BJ (cell line): Measurements from ENCODE around the gene CFDP1. TPM values are rescaled to one million over a fixed set of nuclear protein-coding genes. Genes with fewer than 3 reads are reported as not detected.

Source experiments
- CTCF ChIA-PET: fragments of 350-600 bp; formaldehyde crosslinking; extraction: SDS; loops from one replicate; lab custom pipeline; 2021; ENCODE audit warnings: antibody characterized with exemption, inconsistent platforms; lab: Yijun Ruan, JAX
- POLR2A ChIA-PET: fragments of 300-600 bp; sonication (Branson Sonifier 250); formaldehyde crosslinking; extraction: SDS; loops from one replicate; lab custom pipeline; 2021; ENCODE audit warnings: antibody characterized with exemption; lab: Charles Lee
- DNase-seq: peaks from one replicate; pipeline ENCODE4 v3.0.0-alpha.2; 2011; ENCODE audit warnings: low read depth
- H3K27me3 ChIP-seq: 2 replicates; pipeline ENCODE4 v1.6.0; 2011; ENCODE audit warnings: low read length; ENCODE audit not compliant: control insufficient read depth, insufficient read depth
- H3K36me3 ChIP-seq: 2 replicates; pipeline ENCODE4 v1.5.1; 2011; ENCODE audit warnings: low read length; ENCODE audit not compliant: control insufficient read depth, insufficient read depth
- H3K4me3 ChIP-seq: 2 replicates; pipeline ENCODE4 v1.5.1; 2011; ENCODE audit warnings: low read depth, mild to moderate bottlenecking, control low read depth, low read length
- polyA plus RNA-seq: library from polyadenylated mRNA; depleted of rRNA; stranded (reverse); fragments of >200 nt; gene quantifications from 2 replicates; pipeline ENCODE4 v1.2.3, GENCODE V29; 2011
- TF ChIP-seq, protein P1 (sequence below): IDR thresholded peaks from 2 replicates; pipeline ENCODE4 v1.5.1; 2011; ENCODE audit warnings: low read depth, mild to moderate bottlenecking, control low read depth, inconsistent platforms, low read length, moderate library complexity; ENCODE audit not compliant: insufficient read depth

CFDP1 gene
- polyA plus RNA-seq, 1 experiment: 10.9 TPM

DNA sequence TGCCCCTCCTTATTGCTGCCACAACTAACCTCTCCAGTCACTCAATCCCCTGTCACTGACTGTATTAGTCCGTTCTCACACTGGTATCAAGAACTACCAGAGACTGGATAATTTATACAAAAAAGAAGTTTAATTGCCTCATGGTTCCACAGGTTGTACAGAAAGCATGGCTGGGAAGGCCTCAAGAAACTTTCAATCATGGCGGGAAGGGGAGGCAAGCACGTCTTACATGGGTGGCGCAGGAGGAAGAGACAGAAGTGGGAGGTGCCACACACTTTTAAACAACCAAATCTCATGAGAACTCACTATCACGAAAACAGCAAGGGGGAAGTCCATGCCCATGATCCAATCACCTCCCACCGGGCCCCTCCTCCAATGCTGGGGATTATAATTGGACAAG lies 95.9 kb downstream of the CFDP1 start:
- CTCF ChIA-PET: no interaction called here
- H3K27me3 ChIP-seq: no peaks in the 10 kb centered on the region
- POLR2A ChIA-PET: no interaction called here
- TF ChIP-seq, protein P1, sequence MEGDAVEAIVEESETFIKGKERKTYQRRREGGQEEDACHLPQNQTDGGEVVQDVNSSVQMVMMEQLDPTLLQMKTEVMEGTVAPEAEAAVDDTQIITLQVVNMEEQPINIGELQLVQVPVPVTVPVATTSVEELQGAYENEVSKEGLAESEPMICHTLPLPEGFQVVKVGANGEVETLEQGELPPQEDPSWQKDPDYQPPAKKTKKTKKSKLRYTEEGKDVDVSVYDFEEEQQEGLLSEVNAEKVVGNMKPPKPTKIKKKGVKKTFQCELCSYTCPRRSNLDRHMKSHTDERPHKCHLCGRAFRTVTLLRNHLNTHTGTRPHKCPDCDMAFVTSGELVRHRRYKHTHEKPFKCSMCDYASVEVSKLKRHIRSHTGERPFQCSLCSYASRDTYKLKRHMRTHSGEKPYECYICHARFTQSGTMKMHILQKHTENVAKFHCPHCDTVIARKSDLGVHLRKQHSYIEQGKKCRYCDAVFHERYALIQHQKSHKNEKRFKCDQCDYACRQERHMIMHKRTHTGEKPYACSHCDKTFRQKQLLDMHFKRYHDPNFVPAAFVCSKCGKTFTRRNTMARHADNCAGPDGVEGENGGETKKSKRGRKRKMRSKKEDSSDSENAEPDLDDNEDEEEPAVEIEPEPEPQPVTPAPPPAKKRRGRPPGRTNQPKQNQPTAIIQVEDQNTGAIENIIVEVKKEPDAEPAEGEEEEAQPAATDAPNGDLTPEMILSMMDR: no peak
- H3K36me3 ChIP-seq: no peaks in the 10 kb centered on the region
- no peak overlapping the region for H3K4me3 ChIP-seq
- no peak for DNase-seq

DNA sequence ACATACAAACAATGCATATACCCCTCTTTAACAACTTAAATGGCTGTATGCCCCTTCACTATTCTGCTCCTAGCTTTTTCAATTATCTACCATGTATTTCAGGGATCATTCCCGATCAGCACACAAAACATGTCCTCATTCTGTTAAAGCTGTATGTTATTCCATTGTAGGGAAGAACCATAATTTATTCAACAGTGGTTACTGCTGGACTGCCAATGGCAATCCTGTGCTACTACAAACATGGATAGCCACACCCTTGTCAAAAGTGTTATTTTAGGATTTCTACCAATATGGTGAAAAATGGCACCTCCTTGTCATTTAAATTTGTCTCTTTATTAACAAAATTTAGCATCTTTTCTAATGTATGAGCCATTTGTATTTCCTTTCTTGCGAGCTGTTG lies 96.8 kb downstream of the CFDP1 start:
- no peaks in the 10 kb centered on the region for H3K36me3 ChIP-seq
- DNase-seq: no peak
- no peak overlapping the region for H3K4me3 ChIP-seq
- CTCF ChIA-PET: no interaction called here
- POLR2A ChIA-PET: no interaction called here
- TF ChIP-seq, protein P1: no peak
- no peaks in the 10 kb centered on the region for H3K27me3 ChIP-seq

DNA sequence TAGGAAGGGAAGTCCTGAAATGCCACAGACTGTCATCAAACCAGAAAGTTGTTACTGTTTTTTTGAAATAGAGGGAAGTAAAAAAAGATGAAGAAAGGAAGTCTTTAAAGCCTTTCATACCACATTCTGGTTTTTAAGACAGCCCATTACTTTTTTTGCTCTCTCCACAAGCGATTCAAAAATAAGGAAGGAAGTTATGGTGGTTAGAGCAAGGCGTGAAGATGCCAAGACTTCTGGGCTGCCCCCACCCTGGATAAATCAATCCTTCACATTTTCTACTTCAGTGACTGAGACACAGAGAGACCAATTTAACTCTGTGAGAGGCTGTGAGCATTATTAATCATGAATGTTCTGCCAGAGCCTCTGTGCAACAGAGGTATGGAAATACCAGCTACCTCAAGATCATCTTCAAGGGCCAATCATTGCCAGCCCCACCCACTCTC lies 99.6 kb downstream of the CFDP1 start:
- H3K36me3 ChIP-seq: no peaks in the 10 kb centered on the region
- DNase-seq: no peak
- TF ChIP-seq, protein P1: no peak
- CTCF ChIA-PET: no interaction called here
- POLR2A ChIA-PET: no interaction called here
- H3K27me3 ChIP-seq: no peaks in the 10 kb centered on the region
- no peak overlapping the region for H3K4me3 ChIP-seq

DNA sequence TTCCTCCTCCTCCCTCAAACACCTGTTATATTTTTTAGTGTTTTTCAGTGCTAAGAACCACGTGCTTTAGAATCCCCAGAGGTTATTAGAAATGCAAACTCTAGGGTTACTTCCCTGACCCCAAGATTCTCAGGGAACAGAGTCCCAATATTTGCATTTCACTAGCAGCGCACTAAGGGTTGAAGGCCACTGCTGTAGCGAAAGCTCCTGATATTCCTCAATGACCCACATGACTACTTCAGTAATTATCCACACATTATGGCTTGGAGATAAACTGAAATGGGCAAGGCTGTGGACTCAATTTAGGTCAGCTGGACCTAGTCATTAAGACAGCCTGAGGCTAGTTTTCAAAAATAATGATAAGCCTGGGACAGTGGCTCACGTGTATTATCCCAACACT lies 103.4 kb downstream of the CFDP1 start:
- Histone ChIP-seq H3K4me3 (no peak overlapping the region), H3K27me3 (no peaks in the 10 kb centered on the region), H3K36me3 (no peaks in the 10 kb centered on the region)
- POLR2A ChIA-PET: no interaction called here
- CTCF ChIA-PET: interaction anchor here (1.1 kb wide), 1 partner anchor 13 kb away, joined by 4 read pairs; no protein-coding TSS in a partner anchor
- no peak for DNase-seq
- TF ChIP-seq, protein P1: no peak

DNA sequence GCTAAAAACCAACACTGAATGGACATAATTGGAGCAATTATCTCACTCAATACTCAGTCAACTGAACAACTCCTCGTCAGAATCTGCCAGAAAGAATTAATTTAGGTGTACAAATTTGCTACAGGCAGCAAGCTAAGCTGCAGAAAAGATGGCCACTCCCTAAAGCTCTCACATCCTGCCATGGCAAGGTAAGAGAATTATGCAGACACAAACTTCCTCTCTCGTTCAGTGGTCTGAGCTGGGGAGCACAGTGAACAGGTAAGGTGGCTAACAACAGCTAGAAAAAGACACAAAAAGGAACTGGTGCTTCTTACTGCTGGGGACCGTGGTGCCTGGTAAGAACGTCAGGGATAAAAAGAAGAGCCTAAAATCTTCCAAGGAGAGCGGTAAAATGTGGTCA lies 107.0 kb downstream of the CFDP1 start:
- Histone ChIP-seq H3K36me3 (no peaks in the 10 kb centered on the region), H3K27me3 (no peaks in the 10 kb centered on the region), H3K4me3 (no peak overlapping the region)
- TF ChIP-seq, protein P1: no peak
- CTCF ChIA-PET: no interaction called here
- POLR2A ChIA-PET: interaction anchor here (0.6 kb wide), 1 partner anchor 88 kb away, joined by 3 read pairs; no protein-coding TSS in a partner anchor
- DNase-seq: no peak
